Smooth muscle cell (in vitro differentiated cells): ENCODE measurements around the gene ABTB2. TPM values are rescaled to one million over a fixed set of nuclear protein-coding genes. Genes with fewer than 3 reads are reported as not detected.

Source experiments
- DNase-seq: peaks from one replicate; lab custom pipeline; 2025; ENCODE audit not compliant: unreplicated experiment; lab: John Stamatoyannopoulos, UW
- H2AFZ ChIP-seq: fragments of 200-600 bp; sonication (generic); 2 replicates; pipeline ENCODE4 v1.6.0; 2016; ENCODE audit warnings: antibody characterized with exemption, low read depth, mild to moderate bottlenecking
- H3F3A ChIP-seq: fragments of 200-600 bp; sonication (generic); 2 replicates; pipeline ENCODE4 v1.6.0; 2017; ENCODE audit warnings: antibody characterized with exemption, low read depth
- H3K27ac ChIP-seq: fragments of 200-600 bp; sonication (generic); 2 replicates; pipeline ENCODE4 v1.5.1; 2016; ENCODE audit warnings: low read depth, mild to moderate bottlenecking
- H3K27me3 ChIP-seq: fragments of 200-600 bp; sonication (generic); 2 replicates; pipeline ENCODE4 v1.6.1; 2016; ENCODE audit warnings: low read depth, mild to moderate bottlenecking
- H3K36me3 ChIP-seq: fragments of 200-600 bp; sonication (generic); 2 replicates; pipeline ENCODE4 v1.5.1; 2016; ENCODE audit warnings: low read depth
- H3K4me1 ChIP-seq: fragments of 200-600 bp; sonication (generic); 2 replicates; pipeline ENCODE4 v1.5.1; 2016; ENCODE audit warnings: low read depth
- H3K4me2 ChIP-seq: fragments of 200-600 bp; sonication (generic); 2 replicates; pipeline ENCODE4 v1.6.0; 2016; ENCODE audit warnings: mild to moderate bottlenecking
- H3K4me3 ChIP-seq: fragments of 200-600 bp; sonication (generic); 2 replicates; pipeline ENCODE4 v1.5.1; 2016; ENCODE audit warnings: mild to moderate bottlenecking
- H3K79me2 ChIP-seq: fragments of 200-600 bp; sonication (generic); 2 replicates; pipeline ENCODE4 v1.6.0; 2016; ENCODE audit warnings: low read depth, mild to moderate bottlenecking
- H3K9ac ChIP-seq: fragments of 200-600 bp; sonication (generic); 2 replicates; pipeline ENCODE4 v1.6.0; 2016; ENCODE audit warnings: low read depth
- H3K9me3 ChIP-seq: fragments of 200-600 bp; sonication (generic); replicated peaks from 2 replicates; pipeline ENCODE4 v1.5.1; 2016; ENCODE audit warnings: low read depth
- H4K20me1 ChIP-seq: fragments of 200-600 bp; sonication (generic); 2 replicates; pipeline ENCODE4 v1.6.0; 2016; ENCODE audit warnings: low read depth
- WGBS: methylation state at CpG from one replicate; pipeline ENCODE4 v1.1.7; 2016; ENCODE audit warnings: low lambda C conversion rate; 5-methylcytosine and 5-hydroxymethylcytosine counted together
- polyA plus RNA-seq: library from polyadenylated mRNA; unstranded; fragments of >200 nt; fragmentation: Nextera tagmentation; extraction: Ambion mirVana; gene quantifications from 2 replicates; pipeline ENCODE4 v1.2.1, GENCODE V29; 2016
- total RNA-seq: library from RNA; depleted of rRNA; stranded (reverse); fragments of >200 nt; gene quantifications from 2 replicates; pipeline ENCODE4 v1.2.3, GENCODE V29; 2014
- TF ChIP-seq, protein P1 (sequence below): fragments of 200-600 bp; sonication (generic); IDR thresholded peaks from 2 replicates; pipeline ENCODE4 v1.5.1; 2017; ENCODE audit warnings: borderline replicate concordance, mild to moderate bottlenecking, antibody characterized with exemption; ENCODE audit not compliant: insufficient read depth, poor library complexity, severe bottlenecking

The ABTB2 gene
- total and polyA plus RNA-seq, 2 experiments from 2014 or later: 4.3 to 4.9 TPM

DNA sequence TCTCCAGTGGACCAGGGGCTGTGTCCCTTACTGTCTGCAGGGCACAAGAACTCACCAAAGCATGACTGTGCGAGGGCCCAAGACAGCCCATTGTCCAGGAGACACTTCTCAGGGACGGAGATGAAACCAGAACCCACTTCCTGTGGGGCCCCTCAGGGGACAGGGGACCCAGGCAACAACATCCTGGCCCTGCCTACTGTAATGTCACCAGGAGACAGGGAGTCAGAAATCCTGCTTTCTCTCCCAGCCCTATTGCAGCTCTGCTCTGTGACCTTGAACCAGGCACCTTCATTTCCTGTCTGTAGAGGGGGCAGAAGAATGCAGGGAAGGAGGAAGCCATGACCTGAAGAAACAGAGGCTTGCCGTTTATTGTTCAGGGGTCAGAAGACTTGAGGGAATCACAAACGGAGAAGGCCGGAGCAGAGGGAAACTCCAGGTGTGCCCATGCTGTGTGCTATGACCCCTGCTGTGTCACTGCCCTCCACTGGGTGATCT is 154.4 kb downstream of the ABTB2 start:
- H3K36me3 ChIP-seq: no peaks in the 10 kb centered on the region
- H3K27ac ChIP-seq: no peak overlapping the region
- peaks cover 17% of the 10 kb centered on the region for H3K4me1 ChIP-seq
- peaks cover 29% of the 10 kb centered on the region for H4K20me1 ChIP-seq
- no peaks in the 10 kb centered on the region for H3K9me3 ChIP-seq
- no peak overlapping the region for H3K4me2 ChIP-seq
- H3K27me3 ChIP-seq: no peaks in the 10 kb centered on the region
- no peaks in the 10 kb centered on the region for H3K79me2 ChIP-seq
- no peaks in the 10 kb centered on the region for H3F3A ChIP-seq
- H2AFZ ChIP-seq: no peak overlapping the region
- no peak overlapping the region for H3K4me3 ChIP-seq
- TF ChIP-seq, protein P1, sequence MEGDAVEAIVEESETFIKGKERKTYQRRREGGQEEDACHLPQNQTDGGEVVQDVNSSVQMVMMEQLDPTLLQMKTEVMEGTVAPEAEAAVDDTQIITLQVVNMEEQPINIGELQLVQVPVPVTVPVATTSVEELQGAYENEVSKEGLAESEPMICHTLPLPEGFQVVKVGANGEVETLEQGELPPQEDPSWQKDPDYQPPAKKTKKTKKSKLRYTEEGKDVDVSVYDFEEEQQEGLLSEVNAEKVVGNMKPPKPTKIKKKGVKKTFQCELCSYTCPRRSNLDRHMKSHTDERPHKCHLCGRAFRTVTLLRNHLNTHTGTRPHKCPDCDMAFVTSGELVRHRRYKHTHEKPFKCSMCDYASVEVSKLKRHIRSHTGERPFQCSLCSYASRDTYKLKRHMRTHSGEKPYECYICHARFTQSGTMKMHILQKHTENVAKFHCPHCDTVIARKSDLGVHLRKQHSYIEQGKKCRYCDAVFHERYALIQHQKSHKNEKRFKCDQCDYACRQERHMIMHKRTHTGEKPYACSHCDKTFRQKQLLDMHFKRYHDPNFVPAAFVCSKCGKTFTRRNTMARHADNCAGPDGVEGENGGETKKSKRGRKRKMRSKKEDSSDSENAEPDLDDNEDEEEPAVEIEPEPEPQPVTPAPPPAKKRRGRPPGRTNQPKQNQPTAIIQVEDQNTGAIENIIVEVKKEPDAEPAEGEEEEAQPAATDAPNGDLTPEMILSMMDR: no peak
- WGBS: 87% methylated on average over 5 of the region's 5 CpGs
- no peak for DNase-seq
- H3K9ac ChIP-seq: no peak overlapping the region

DNA sequence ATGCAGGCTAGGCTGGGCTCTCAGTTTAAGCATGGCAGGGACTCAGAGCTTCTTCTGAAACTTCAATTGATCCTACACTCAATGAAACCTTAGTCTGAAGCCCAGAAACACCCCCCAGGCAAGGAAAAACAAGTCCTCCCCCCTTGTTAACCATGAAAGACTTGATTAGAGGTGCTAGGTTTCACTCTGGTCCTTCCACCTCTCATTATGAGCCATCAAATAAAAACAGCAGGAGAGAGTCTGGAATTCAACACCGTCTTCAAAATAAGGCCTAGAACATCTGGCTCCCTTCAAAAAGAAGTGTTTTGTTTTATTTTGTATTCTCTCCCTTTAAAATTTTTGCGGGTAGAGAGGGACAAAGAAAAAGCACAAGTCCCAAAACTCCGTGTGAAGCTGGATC is 156.7 kb downstream of the ABTB2 start:
- Histone ChIP-seq H3F3A (no peaks in the 10 kb centered on the region), H3K9ac (no peak overlapping the region), H3K9me3 (no peaks in the 10 kb centered on the region), H3K4me1 (no peaks in the 10 kb centered on the region), H3K27me3 (no peaks in the 10 kb centered on the region), H3K79me2 (no peaks in the 10 kb centered on the region), H3K27ac (no peak overlapping the region), H3K4me2 (no peak overlapping the region), H2AFZ (no peak overlapping the region), H3K36me3 (no peaks in the 10 kb centered on the region), H3K4me3 (no peak overlapping the region), H4K20me1 (peaks cover 21% of the 10 kb centered on the region)
- WGBS: 85% methylated on average over 3 of the region's 3 CpGs
- DNase-seq: no peak
- TF ChIP-seq, protein P1: no peak

DNA sequence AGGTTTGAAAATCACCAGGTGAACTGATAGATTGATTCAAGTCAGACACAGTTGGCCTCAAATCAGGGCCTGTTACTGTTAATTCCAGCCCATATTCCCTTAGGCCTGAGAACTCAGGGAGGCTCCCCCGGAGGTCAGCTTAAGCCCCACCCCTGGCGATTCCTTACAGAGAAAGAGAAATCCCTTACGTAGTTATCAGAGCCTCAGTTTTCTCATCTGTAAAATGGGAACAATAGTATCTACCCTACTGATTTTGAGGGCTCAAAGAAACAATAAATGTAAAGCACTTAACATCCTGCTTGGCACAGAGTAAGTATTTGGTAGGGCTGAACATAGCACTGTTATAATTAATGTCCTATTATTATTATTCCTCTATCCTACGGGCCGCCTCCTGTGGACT is 158.3 kb downstream of the ABTB2 start:
- Histone ChIP-seq H3K9me3 (no peaks in the 10 kb centered on the region), H3K36me3 (no peaks in the 10 kb centered on the region), H3K27ac (no peak overlapping the region), H4K20me1 (peaks cover 11% of the 10 kb centered on the region), H2AFZ (no peak overlapping the region), H3K4me1 (no peaks in the 10 kb centered on the region), H3F3A (no peaks in the 10 kb centered on the region), H3K4me3 (no peak overlapping the region), H3K9ac (no peak overlapping the region), H3K27me3 (no peaks in the 10 kb centered on the region), H3K4me2 (no peak overlapping the region), H3K79me2 (no peaks in the 10 kb centered on the region)
- no peak for DNase-seq
- TF ChIP-seq, protein P1: no peak
- WGBS: 71% methylated on average over 5 of the region's 5 CpGs

DNA sequence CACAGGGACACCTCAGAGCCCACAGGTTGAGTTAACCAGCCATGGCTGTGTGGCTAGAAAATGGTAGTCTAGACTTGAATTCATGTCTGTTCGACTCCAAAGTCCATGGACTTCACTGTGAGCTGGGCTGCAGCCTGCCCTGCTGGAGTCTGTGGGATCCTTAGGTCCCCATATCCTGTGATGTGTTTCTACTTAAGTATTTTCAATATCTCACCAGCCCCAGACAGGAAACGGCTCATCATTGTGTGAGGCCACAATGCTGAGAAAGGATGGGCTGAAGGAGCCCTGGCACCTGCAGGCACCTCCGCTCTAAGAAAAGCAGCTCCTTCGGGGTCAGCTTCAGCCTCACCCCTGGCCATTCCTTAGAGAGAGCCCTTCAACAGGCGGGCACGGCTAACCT is 159.3 kb downstream of the ABTB2 start:
- Histone ChIP-seq H4K20me1 (peaks cover 16% of the 10 kb centered on the region), H3K79me2 (no peaks in the 10 kb centered on the region), H3K27ac (no peak overlapping the region), H3K4me3 (no peak overlapping the region), H3K27me3 (no peaks in the 10 kb centered on the region), H3K4me2 (no peak overlapping the region), H3K9me3 (no peaks in the 10 kb centered on the region), H3K9ac (no peak overlapping the region), H3K36me3 (no peaks in the 10 kb centered on the region), H3F3A (no peaks in the 10 kb centered on the region), H2AFZ (no peak overlapping the region), H3K4me1 (peaks cover 1% of the 10 kb centered on the region)
- DNase-seq: no peak
- WGBS: 92% methylated on average over 6 of the region's 6 CpGs
- TF ChIP-seq, protein P1: no peak
